Gastrocnemius medialis (tissue), 4 donors: Measurements from ENCODE around the gene NSUN4. TPM values are rescaled to one million over a fixed set of nuclear protein-coding genes. Genes with fewer than 3 reads are reported as not detected.

Experiments
- ATAC-seq, 2 donors: fragments of 150-250 bp; one replicate each; pipeline ENCODE4 v1.9.1; 2016
- DNase-seq, 2 donors: peaks; one replicate each; pipeline ENCODE4 v3.0.0-alpha.2; 2019
- H3K27ac ChIP-seq, 4 donors: fragments of 200-600 bp; sonication (generic); 1 replicate in 1 of 4; 2 replicates in 3 of 4; pipeline ENCODE4 v1.5.1; 2016 to 2018; ENCODE audit warnings: mild to moderate bottlenecking in 2 of 4, moderate library complexity in 1 of 4
- H3K27me3 ChIP-seq, 3 donors: fragments of 200-600 bp; sonication (generic) in 2 of 3; 1 replicate in 1 of 3; 2 replicates in 2 of 3; pipeline versions ENCODE4 v1.5.1 to v1.6.0; 2016 to 2019; ENCODE audit warnings: mild to moderate bottlenecking in 1 of 3, moderate library complexity in 1 of 3
- H3K36me3 ChIP-seq, 2 donors: fragments of 200-600 bp; sonication (generic) in 1 of 2; one replicate each; pipeline ENCODE4 v1.5.1; 2017 to 2018
- H3K4me1 ChIP-seq, 2 donors: fragments of 200-600 bp; sonication (generic) in 1 of 2; one replicate each; pipeline ENCODE4 v1.5.1; 2016 to 2017; ENCODE audit warnings: mild to moderate bottlenecking in 2 of 2
- H3K4me3 ChIP-seq, 4 donors: fragments of 200-600 bp; sonication (generic) in 3 of 4; 1 replicate in 1 of 4; 2 replicates in 3 of 4; pipeline ENCODE4 v1.5.1; 2016 to 2019; ENCODE audit warnings: mild to moderate bottlenecking in 2 of 4
- H3K9me3 ChIP-seq, 3 donors: fragments of 200-600 bp; sonication (generic) in 2 of 3; 1 replicate in 1 of 3; 2 replicates in 2 of 3; pipeline ENCODE4 v1.5.1; 2016 to 2019
- POLR2A ChIP-seq, 2 donors: fragments of 450-650 bp; IDR thresholded peaks; one replicate each; pipeline ENCODE4 v1.6.1; 2017; ENCODE audit warnings: antibody characterized with exemption in 2 of 2, mild to moderate bottlenecking in 2 of 2, moderate library complexity in 2 of 2
- in situ Hi-C, 4 donors: fragments of 200-750 bp; cut with MboI; loops; one replicate each; pipeline versions ENCODE4 v1.15.0 to v1.8.0; 2017; ENCODE audit warnings: low sequenced_read_pairs in 4 of 4
- intact Hi-C: fragments of 100-400 bp; cut with DNase I; formaldehyde crosslinking; loops from one replicate; pipeline ENCODE4 v1.15.1; 2023; ENCODE audit warnings: low total_unique reads
- total RNA-seq, 4 donors: library from RNA; depleted of rRNA; stranded (reverse); fragments of >200 nt; gene quantifications; one replicate each; pipeline versions ENCODE4 v1.1.0 to v1.2.3, GENCODE V29; 2016
- TF ChIP-seq, protein P1 (sequence below), 5 experiments: fragments of 450-650 bp in 3 of 5; fragments of 200-600 bp in 2 of 5; sonication (generic) in 2 of 5; IDR thresholded peaks in 4 of 5; conservative IDR thresholded peaks in 1 of 5; 1 replicate in 4 of 5; 2 replicates in 1 of 5; pipeline ENCODE4 v1.5.1; 2016 to 2019; ENCODE audit warnings: antibody characterized with exemption in 5 of 5, mild to moderate bottlenecking in 3 of 5, moderate library complexity in 3 of 5

The NSUN4 gene
- total RNA-seq, 4 donors from 2014 or later = 15.5 to 22.5 (median 20.8) TPM

DNA sequence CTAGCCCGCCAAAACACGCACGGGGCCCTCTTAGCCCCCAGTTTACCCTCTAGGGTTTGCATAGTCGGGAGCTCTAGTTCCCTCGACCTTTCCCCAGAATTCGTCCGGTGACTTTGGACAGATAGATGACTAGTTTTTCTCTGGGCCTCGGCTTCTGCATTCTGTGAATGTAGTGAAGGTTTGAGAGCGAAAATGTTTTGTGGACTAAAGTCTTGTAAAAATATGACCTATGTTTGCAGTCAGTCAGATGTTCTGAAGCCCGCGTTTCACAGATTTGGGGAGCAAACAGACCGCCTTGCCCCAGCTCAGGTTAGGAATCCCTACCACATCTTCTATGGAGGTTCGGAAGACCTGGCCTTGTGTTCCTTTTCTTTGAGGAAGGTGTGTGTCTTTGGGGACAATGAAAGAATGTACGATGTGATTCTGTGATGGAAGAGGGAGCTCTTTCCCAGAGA, 36.7 kb upstream of the NSUN4 start:
- intact Hi-C loops (loop anchor here (1.0 to 2.0 kb wide), 3 partner anchors 17 to 44 kb away; partner anchors contain the start of gene NSUN4), in situ Hi-C loops (no loop called here)
- peaks cover 47 to 65% of the 10 kb centered on the region in 2 donors for H3K4me1 ChIP-seq
- no peaks in the 10 kb centered on the region for H3K9me3 ChIP-seq
- H3K36me3 ChIP-seq = peaks cover 0 to 9% of the 10 kb centered on the region in 2 donors
- DNase-seq (no peak), ATAC-seq (no peak)
- no peaks in the 10 kb centered on the region for H3K27me3 ChIP-seq
- H3K4me3 ChIP-seq = peak overlapping the region; percentile 83 to 96 (median 90)
- peak overlapping the region; percentile 97 to 99 (median 98) for H3K27ac ChIP-seq
- TF ChIP-seq POLR2A (IDR thresholded peaks at IDR 0.05) = no peak
- TF ChIP-seq, protein P1, sequence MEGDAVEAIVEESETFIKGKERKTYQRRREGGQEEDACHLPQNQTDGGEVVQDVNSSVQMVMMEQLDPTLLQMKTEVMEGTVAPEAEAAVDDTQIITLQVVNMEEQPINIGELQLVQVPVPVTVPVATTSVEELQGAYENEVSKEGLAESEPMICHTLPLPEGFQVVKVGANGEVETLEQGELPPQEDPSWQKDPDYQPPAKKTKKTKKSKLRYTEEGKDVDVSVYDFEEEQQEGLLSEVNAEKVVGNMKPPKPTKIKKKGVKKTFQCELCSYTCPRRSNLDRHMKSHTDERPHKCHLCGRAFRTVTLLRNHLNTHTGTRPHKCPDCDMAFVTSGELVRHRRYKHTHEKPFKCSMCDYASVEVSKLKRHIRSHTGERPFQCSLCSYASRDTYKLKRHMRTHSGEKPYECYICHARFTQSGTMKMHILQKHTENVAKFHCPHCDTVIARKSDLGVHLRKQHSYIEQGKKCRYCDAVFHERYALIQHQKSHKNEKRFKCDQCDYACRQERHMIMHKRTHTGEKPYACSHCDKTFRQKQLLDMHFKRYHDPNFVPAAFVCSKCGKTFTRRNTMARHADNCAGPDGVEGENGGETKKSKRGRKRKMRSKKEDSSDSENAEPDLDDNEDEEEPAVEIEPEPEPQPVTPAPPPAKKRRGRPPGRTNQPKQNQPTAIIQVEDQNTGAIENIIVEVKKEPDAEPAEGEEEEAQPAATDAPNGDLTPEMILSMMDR (IDR thresholded peaks at IDR 0.05 in 4 of 5, conservative IDR thresholded peaks at IDR 0.05 in 1 of 5) = peak in 1 of 5 experiments; percentile 0

DNA sequence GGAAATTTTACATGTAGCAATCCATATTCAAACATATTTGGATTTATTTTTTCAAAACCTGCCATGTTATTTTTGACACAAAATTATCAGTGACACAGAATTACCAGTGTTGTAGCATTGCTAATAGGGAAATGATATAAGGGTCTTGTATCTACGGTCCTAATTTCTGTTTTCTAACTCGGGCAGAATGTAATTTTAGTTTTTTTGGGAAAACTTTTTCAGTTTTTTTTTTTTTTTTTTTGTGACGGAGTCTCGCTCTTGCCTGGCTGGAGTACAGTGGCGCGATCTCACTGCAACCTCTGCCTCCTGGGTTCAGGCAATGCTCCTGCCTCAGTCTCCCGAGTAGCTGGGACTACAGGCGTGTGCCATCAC, 34.5 kb upstream of the NSUN4 start:
- H3K4me1 ChIP-seq = peaks cover 25 to 42% of the 10 kb centered on the region in 2 donors
- H3K9me3 ChIP-seq = no peaks in the 10 kb centered on the region
- H3K36me3 ChIP-seq = peaks cover 4 to 30% of the 10 kb centered on the region in 2 donors
- TF ChIP-seq, protein P1 (IDR thresholded peaks at IDR 0.05 in 4 of 5, conservative IDR thresholded peaks at IDR 0.05 in 1 of 5) = no peak
- TF ChIP-seq POLR2A (IDR thresholded peaks at IDR 0.05) = no peak
- in situ Hi-C loops = no loop called here
- intact Hi-C loops = no loop called here
- H3K27me3 ChIP-seq = no peaks in the 10 kb centered on the region
- ATAC-seq (no peak), DNase-seq (no peak)
- H3K27ac ChIP-seq = no peak overlapping the region
- no peak overlapping the region for H3K4me3 ChIP-seq

DNA sequence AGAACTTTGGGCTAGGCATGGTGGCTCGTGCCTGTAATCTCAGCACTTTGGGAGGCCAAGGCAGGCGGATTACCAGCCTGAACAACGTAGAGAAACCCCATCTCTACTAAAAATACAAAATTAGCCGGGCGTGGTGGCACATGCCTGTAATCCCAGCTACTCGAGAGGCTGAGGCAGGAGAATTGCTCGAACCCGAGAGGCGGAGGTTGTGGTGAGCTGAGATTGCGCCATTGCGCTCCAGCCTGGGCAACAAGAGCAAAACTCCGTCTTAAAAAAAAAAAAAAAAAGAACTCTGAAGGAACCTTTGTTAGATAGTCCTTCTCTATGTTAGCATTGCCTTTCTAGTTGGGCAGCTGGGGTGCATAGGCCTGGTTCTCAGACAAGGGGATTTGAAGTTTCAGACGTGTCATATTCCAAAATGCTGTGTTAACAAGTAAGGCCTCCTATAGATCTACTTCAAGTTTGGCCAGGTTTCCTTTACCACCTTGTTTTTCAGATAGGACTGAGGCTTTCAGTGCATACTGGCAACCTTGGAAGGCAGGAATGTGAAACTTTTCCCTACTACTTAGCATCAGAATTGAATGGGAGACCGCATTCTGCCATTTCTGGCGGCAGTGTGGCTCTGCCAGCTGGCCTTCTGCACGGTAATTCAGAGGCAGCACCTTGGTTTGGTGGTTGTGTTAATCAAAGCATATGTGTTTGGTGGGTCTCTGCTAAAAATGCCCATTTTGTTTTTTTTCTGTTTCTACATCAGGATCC, 31.0 kb upstream of the NSUN4 start:
- Histone ChIP-seq H3K4me3 (no peak overlapping the region), H3K27me3 (no peaks in the 10 kb centered on the region), H3K27ac (no peak overlapping the region), H3K9me3 (no peaks in the 10 kb centered on the region), H3K4me1 (peaks cover 18 to 32% of the 10 kb centered on the region in 2 donors), H3K36me3 (peaks cover 4 to 64% of the 10 kb centered on the region in 2 donors)
- in situ Hi-C loops (no loop called here), intact Hi-C loops (no loop called here)
- ATAC-seq = no peak
- TF ChIP-seq, protein P1 (IDR thresholded peaks at IDR 0.05 in 4 of 5, conservative IDR thresholded peaks at IDR 0.05 in 1 of 5) = no peak
- TF ChIP-seq POLR2A (IDR thresholded peaks at IDR 0.05) = no peak
- DNase-seq = no peak

DNA sequence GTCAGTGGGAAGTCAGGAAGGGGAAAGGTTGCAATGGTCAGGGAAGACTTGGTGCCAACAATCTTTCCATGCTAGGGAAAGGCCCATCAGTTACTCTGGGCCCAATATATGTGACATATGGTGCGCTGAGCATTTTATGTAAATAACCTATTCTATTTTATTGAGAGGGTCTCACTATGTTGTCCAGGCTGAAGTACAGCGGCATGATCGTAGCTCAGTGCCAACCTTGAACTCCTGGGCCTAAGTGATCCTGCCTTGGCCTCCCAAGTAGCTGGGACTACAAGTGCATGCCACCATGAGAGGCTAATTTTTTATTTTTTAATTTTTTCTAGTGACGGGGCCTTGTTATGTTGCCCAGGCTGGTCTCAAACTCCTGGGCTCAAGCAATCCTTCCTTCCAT, 30.3 kb upstream of the NSUN4 start:
- intact Hi-C loops = no loop called here
- Histone ChIP-seq H3K4me3 (no peak overlapping the region), H3K27me3 (no peaks in the 10 kb centered on the region), H3K36me3 (peaks cover 4 to 68% of the 10 kb centered on the region in 2 donors), H3K27ac (no peak overlapping the region), H3K9me3 (no peaks in the 10 kb centered on the region), H3K4me1 (peaks cover 11 to 24% of the 10 kb centered on the region in 2 donors)
- in situ Hi-C loops = no loop called here
- no peak for ATAC-seq
- TF ChIP-seq, protein P1 (IDR thresholded peaks at IDR 0.05 in 4 of 5, conservative IDR thresholded peaks at IDR 0.05 in 1 of 5) = no peak
- TF ChIP-seq POLR2A (IDR thresholded peaks at IDR 0.05) = no peak
- DNase-seq = no peak
